Caki2 (cell line): ENCODE results near the gene UBE2E2. TPM values are rescaled to one million over a fixed set of nuclear protein-coding genes. Genes with fewer than 3 reads are reported as not detected.

Source experiments
- DNase-seq: peaks from one replicate; pipeline ENCODE4 v3.0.0-alpha.2; 2015; ENCODE audit warnings: low read depth
- in situ Hi-C: cut with HindIII; loops from 2 replicates; pipeline ENCODE4 v1.10.0; 2016; ENCODE audit warnings: low sequenced_read_pairs, low pct_unique_long_range_greater_than_20kb, mixed read lengths
- total RNA-seq: library from RNA; depleted of rRNA; stranded (reverse); fragments of >200 nt; shearing (Covaris generic); gene quantifications from 2 replicates; pipeline ENCODE4 v1.2.3, GENCODE V29; 2014; ENCODE audit warnings: low replicate concordance

UBE2E2 gene
- total RNA-seq, 1 experiment from 2014 or later = 37.9 TPM

DNA sequence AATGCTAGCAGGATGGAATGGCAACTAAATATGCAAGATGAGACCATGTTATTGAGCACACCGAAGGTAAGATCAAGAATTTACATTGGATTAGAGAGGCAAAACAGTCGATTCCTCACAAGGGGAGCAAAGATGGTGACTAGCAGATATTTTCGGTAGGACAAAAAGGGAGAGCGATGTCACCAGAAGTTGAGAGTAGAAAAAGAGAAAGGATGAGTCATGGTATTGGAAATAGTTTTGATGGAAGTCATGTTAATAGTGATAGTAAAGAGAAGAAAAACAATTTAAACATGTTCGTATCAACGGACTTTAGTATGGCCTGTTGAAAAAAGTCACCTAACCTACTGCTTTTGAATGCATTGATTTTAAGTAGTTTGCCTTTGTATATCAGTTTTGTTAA is 55.0 kb downstream of the UBE2E2 start:
- in situ Hi-C loops = no loop called here
- no peak for DNase-seq

DNA sequence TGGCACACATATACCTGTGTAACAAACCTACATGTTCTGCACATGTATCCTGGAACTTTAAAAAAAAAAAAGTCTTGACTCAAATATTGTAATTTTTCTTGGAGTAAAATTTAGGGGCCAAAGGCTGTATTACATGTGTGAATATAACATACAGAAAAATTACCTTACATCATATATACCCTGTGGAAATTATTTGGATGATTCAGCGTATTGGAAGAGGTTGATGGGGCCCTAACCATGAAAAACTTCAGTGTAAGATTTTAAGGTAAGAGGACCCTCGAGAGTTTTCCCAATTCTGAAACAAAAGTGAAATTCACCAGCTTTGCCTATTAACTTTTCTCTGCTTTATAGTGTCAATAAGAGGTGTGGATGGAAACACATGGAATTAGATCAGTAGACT is 56.4 kb downstream of the UBE2E2 start:
- no peak for DNase-seq
- in situ Hi-C loops = no loop called here

DNA sequence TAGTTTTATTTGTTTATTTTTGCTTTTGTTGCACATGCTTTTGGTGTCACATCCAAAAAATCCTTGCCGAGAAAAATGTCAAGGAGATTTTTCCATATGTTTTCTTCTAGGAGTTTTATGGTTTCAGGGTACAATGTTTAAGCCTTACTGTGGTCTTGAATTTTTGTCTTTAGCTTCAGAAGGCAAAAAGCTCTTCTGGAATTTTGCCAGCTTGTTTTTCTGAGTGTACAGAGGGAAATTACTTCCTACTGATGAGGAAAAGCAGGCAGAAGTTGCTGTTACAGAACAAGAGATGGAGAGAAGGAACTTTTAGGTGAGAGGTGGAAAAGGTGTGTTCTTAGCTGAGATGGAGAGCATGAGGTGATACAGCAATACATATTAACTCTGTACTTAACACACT is 59.6 kb downstream of the UBE2E2 start:
- DNase-seq = no peak
- in situ Hi-C loops = no loop called here

DNA sequence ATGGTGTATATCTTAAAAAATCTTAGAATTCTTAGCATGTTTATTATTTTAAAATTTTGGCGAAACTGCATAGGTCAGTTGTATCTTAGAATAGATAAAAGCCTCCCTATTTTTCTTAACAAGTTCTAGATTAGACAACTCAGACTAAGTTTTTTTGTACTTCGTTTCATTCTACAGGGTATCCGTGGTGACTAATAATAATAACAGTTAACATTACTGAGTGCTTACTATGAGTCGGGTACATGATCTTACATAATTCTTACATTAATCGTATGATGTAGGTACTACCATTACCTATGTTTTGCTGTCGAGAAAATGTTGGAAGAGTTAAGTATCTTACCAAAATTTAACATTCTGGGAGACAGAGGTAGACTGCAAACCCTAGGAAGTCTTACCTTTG is 60.7 kb downstream of the UBE2E2 start:
- DNase-seq = no peak
- in situ Hi-C loops = no loop called here

DNA sequence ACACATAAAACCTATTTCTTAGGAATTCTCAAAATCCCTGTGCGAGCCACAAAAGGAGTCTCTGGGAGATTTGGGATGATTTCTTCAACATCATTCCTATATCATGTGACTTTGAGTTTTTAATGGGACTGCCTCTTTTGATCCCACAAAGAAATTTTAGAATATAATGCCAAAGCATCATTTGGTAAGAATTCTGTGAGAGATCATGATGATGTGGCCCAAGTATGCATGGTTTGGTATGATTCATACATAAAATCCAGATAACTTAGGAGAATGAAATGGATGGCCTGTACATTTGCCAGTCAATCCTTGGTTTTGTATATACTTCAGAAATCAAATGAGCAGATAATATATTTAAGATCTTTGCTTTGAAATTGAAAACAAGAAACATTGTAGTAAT is 61.3 kb downstream of the UBE2E2 start:
- in situ Hi-C loops = no loop called here
- DNase-seq = no peak

DNA sequence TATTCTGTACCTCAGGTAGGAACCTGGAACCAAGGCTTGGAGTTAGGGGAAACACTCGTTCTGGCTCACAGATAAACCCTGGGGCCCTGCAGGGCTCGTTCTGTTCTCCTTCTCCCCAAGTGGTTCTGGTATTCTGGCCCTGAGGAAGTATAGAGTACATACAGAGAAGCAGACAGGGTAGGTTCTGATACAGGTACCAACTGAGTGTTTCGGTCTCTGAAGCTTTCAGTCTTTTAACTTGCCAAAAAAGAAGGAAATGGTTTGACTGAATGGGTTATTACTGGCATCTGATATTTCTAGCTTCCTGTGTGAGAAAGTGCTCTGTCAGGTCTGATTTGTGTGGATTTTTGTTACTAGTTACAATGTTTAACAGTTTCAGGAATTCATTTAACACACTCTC is 67.3 kb downstream of the UBE2E2 start:
- in situ Hi-C loops = no loop called here
- no peak for DNase-seq

DNA sequence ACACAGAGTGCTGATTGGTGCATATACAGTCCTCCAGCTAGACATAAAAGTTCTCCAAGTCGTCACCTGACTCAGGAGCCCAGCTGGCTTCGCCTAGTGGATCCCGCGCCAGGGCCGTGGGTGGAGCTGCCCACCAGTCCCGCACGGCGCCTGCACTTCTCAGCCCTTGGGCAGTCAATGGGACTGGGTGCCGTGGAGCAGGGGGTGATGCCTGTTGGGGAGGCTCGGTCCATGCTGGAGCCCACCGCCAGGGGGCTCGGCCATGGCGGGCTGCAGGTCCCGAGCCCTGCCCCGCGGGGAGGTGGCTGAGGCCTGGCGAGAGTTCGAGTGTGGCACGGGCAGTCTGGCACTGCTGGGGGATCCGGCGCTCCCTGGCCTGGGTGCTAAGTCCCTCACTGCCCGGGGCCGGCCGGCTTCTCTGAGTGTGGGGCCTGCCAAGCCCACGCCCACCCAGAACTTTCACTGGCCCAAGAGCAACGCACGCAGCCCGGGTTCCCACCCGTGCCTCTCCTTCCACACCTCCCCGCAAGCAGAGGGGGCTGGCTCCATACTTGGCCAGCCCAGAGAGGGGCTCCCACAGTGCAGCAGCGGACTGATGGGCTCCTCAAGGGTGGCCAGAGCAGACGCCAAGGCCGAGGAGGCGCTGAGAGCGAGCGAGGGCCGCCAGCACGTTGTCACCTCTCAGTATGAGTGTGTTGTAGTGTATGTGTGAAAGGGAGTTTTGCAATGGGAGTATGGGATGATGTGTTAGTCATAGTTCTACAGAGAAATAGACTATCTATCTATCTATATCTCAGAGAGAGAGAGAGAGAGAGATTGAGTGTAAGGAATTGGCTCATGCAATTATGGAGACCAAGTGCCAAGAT is 69.0 kb downstream of the UBE2E2 start:
- in situ Hi-C loops = no loop called here
- DNase-seq = no peak

DNA sequence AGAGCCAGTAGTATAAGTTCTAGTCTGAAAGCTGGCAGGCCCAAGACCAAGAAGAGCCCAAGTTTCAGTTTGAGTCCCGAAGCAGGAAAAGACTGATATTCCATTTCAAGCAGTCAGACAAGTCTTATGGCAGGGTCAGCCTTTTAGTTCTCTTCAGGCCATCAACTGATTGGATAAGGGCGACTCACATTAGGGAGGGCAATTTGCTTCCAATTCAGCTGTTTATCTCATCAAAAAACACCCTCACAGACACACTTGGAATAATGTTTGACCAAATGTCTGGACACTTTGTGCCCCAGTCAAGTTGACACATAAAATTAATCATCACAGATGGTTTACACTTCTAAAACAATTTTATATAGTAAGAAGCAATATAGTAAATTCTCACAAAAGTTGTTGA is 69.7 kb downstream of the UBE2E2 start:
- no peak for DNase-seq
- in situ Hi-C loops = no loop called here

DNA sequence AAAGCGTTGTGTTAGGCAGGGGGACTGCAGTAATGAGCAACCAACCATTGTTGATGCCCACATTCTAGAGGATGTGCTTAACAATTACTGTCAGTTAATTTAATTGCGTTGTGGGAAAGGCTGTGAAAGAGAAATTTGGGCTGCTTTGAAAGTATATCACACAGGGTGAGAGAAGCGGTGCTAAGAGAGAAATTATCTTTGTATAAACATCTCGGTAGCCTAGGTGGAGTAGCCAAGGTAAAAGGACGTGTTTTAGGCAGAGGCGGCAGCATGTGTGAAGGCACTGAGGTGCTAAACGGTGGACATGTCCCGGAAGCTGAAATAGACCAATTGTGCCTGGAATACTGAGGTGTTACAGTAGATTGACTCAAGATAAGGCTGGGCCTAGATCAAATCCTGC is 71.9 kb downstream of the UBE2E2 start:
- DNase-seq = no peak
- in situ Hi-C loops = no loop called here

DNA sequence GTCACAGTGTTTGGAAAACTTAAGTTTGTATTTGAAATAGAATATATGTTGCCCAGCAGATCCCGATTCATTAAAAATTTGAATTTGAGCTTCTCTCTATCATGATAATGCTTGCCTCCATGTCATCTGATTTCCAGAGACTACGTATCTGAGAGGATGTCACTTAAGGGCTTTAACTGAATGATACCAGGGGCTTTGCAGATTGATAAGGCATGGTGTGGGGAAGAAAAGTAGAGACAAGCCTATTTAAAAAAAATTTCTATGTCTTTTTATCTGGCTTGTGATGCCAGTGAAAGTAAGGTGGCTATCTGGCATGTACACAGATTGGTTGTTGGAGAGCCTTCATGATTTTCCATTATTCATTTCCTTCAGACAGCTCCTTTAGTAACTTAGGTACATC is 72.7 kb downstream of the UBE2E2 start:
- no peak for DNase-seq
- in situ Hi-C loops = no loop called here

DNA sequence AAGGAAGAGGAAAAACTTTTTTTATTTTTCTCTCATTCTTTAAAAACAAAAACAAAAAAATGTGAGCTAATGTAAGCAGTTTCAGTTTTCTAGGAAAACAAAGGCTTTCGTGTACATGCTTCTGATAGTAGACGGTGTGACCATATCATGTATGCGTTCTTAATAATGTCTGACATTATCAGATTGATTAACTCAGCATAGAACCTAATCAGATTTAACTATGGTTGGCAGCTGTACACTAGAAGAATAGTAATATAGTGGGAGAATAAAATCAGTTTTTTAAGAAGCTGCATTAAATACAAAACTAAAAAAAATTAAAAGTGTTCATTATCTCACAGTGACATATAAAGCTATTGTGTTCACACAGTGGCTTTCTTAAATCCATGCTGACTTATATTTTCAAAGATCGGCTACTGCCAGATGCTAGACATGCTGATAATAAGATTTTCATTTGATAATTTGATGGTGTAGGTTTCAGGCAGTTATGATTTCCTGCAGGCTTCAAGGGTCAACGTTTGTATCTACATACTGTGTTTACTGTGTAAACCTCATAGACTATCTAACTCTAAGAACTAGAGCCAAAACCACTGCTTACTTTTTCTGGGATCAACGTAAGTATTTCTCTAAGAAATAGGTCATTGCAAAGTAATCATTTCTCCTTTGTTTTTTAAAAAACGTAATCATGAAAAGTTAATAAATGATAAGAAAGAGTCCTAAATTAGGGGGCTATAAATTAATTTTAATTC is 74.0 kb downstream of the UBE2E2 start:
- DNase-seq = no peak
- in situ Hi-C loops = no loop called here

DNA sequence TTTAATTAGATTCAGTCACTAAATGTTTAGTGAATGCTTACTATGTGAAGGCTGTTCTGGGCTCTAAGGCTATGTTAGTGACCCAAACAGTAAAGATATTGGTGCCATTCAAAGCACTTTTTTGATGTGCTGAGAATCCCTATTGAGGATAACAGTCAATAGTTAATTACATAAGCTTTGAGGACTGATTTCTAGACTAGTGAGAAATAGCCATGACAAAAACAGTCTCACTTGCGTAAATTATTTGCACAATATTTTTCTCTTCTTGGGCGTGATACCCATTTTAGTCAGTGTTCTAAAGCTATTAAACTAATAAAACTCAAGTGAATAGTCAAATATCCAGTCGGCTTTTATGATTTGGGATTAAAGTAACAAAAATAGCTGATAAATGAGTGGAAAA is 74.6 kb downstream of the UBE2E2 start:
- in situ Hi-C loops = no loop called here
- DNase-seq = no peak

DNA sequence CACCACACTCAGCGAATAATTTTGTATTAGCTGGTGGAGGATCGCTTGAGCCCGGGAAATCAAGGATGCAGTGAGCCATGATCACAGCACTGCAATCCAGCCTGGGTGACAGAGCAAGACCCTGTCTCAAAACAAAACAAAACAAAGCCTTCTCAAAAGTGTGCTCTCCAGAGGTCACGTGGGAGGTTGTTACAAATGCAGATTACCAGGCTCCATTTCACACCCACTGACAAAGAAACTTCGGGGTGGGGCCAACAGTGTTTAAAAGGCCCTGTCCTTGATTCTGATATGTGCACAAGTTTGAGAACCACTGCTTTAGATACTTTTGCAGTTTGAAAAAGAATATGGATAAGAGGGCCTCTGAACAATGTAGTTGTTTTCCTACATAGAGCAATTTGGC is 80.5 kb downstream of the UBE2E2 start:
- DNase-seq = no peak
- in situ Hi-C loops = no loop called here

DNA sequence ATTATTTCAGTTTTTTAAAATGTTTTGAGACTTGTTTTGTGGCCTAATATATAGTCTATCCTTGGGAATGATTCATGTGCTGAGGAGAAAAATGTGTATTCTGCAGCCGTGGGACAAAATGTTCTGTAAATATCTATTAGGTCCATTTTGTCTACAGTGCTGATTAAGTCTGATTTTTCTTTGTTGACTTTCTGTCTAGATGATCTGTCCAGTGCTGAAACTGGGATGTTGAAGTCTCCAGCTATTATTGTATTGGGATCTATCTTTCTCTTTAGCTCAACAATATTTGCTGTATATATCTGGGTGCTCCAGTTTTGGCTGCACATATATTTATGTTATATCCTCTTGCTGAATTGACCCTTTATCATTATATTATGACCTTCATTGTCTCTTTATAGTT is 85.2 kb downstream of the UBE2E2 start:
- no peak for DNase-seq
- in situ Hi-C loops = no loop called here

DNA sequence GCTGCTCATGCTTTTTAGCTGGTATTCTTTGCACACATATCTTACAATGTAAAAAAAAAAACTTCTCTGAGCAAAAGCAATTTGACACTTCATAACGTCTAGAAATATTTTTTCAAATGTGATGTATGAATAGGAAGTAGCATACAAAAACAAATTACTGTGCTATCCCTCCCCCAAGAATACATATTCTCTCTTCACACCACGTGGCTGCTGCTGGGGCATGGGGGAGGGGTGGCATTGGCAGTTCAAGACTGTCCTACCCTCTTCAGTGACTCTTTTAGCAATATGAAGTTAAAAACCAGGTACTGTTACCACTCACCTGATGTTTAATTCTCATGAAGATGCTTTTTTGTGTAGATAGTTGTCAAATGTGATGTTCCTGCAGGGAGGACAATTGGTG is 85.6 kb downstream of the UBE2E2 start:
- DNase-seq = no peak
- in situ Hi-C loops = no loop called here

DNA sequence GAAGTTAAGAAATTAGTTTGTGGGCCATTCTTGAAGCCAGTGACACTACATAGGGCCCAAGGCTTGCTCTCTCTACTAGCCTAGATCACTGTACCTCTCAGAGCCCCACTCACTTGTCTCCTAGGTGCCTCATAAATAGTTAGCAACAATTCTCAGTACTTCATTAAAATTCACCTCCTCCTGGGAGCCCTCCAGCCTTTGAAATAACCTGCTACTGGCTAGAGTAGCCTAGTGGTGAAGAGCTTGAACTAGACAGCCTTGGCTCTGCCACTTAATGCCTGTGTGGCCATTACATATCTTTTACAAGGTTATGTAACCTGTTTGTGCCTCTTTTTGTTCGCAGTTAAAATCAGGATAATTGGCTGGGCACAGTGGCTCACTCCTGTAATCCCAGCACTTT is 89.3 kb downstream of the UBE2E2 start:
- in situ Hi-C loops = no loop called here
- DNase-seq = no peak

DNA sequence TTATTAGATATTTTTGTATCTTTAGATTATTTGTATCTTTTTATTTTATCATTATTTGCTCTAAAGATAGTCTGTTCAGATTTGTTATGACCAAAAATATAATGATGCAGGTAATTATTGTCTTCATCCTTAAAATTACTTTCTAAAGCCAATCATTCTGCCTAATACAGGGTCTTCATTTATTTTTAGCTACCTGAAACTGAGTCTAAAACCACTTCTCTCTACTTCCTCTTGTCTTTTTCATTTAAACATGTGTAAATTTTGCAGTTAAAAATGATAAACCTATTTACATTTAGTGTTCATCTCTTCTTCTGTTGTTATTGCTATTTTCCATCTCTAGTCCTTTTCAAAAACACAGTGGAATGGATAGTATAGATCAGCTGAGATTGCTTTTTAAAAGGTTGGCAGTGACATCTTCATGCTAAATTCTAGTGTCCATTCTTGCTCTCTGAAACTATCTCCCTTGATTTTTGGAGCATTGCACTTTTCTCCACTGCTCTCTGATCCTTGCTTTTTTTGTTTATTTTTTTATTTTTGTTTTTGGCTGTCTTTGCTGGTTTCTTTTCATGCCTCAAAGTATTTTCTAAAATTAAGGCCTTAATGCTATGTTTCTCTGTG is 91.8 kb downstream of the UBE2E2 start:
- DNase-seq = no peak
- in situ Hi-C loops = no loop called here

DNA sequence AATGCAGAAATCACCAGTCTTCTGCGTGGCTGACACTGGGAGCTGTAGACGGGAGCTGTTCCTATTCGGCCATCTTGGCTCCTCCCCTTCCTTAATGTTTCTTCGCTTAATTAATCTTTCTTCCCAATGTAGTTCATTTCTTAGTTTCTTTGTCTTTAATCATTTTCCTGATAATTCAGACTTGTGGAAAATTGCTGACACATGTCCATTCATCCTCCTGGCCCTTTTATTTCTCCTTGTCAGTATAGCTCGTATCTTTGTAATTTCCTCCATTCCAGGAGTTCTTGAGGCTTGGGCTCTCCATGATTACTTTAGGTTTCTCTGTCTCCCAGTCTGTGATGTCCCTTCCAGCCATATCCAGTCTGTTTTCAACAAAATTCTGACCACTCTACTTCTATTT is 98.7 kb downstream of the UBE2E2 start:
- in situ Hi-C loops = no loop called here
- no peak for DNase-seq

DNA sequence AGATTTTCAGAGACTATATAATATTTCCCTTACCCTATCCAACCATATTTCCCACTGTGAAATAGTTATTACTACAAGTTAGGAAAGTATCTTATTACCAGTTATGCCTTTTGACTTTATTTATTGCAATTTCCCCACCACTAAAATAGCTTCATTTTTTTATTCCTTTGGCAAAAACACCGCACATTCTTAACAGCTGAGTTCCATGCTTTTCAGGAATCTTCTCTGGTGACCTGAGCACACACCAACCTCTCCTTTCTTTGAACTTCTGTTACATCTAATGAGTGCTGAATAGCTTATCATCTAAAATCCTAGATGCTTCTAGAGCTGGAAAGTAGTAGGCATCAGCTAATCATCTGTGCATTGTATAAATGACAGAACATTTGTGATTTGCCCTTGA is 99.1 kb downstream of the UBE2E2 start:
- in situ Hi-C loops = no loop called here
- DNase-seq = no peak
